Activated CD4-positive, alpha-beta T cell treated with anti-CD3 and anti-CD28 coated beads for 48 hours (primary cell): ENCODE measurements around the gene ALDH1A1.
A peak's percentile ranks its signal among the peaks of the same experiment; 100 is the strongest.
"Not testable (repeated sequence)": the region's sequence is repeated elsewhere in the genome, so short reads cannot be mapped to it uniquely, and the experiment has no call there.

Experiments
- DNase-seq: peaks from one replicate; pipeline ENCODE4 v3.0.0-alpha.2; 2020

The ALDH1A1 gene

DNA sequence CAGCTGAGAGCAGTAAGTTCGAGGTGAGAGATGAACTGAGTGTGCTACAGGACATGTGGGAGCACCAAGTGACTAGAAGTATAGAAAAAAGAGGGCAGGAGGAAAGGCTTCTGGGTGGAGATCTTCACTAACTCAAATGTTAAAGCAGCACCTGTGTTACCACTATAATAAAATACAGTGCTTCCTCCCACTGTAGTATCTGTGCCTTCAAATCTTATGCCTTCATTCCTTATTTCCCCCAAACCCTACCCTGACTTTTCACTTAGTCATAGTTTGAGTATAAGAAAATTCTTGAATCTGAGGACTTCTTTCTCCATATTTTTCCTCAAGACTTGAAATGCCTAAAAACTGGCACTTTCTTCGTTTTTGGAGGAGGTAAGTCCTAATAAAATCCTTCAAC, 61.8 kb downstream of the ALDH1A1 start:
- DNase-seq: no peak

GRCh38 chr9:72888943-72889342, 63.9 kb downstream of the ALDH1A1 start:
- DNase-seq: no peak

DNA sequence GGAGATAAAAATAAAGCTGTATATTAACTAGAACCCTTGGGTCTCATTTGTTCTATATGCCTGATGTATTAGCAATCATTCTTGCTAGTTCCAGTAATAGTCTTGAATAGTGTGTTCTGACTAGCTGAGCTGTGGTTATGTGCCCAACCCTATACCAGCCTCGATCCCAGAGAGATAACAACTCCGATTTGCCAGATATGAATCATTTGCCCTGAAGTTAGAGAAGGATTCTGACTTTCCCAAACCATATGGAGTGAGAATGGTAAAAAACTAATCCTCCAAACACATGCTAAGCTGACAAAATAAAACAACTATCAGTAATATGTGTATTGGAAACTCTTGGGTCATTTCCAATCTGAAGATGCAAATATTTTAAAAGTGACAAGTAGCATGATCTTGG, 64.8 kb downstream of the ALDH1A1 start:
- DNase-seq: no peak

DNA sequence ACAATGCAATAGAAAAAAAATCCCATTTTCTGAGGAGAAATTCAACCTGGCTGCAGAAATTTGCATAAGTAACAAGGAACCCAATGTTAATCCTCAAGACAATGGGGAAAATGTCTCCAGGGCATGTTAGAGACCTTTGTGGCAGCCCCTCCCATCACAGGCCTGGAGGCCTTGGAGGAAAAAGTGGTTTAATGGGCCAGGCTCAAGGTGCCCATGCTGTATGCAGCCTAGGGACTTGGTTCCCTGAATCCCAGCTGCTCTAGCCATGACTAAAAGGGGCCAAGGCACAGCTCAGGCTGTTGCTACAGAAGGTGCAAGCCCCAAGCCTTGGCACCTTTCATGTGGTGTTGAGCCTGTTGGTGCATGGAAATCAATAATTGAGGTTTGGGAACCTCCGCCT, 66.5 kb downstream of the ALDH1A1 start:
- no peak for DNase-seq

DNA sequence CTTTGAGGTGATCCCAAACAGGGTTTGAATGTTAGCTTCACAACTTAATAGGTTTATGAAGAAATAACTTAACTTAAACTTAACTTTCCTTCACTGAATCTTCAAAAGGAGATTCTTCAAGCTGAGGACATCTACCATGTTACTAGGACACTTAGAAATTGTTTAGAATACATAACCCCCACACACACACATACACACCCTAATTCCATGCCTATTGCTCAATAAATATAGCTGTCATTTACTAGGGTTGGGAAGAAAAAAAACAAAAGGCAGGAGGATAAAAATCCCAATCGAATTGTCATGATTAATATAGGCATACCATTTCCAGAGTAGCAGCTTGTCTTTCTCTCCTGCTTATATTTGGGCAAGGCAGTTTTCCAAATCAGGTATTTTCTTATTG, 68.3 kb downstream of the ALDH1A1 start:
- DNase-seq: no peak

GRCh38 chr9:72883875-72884274, 69.0 kb downstream of the ALDH1A1 start:
- no peak for DNase-seq

DNA sequence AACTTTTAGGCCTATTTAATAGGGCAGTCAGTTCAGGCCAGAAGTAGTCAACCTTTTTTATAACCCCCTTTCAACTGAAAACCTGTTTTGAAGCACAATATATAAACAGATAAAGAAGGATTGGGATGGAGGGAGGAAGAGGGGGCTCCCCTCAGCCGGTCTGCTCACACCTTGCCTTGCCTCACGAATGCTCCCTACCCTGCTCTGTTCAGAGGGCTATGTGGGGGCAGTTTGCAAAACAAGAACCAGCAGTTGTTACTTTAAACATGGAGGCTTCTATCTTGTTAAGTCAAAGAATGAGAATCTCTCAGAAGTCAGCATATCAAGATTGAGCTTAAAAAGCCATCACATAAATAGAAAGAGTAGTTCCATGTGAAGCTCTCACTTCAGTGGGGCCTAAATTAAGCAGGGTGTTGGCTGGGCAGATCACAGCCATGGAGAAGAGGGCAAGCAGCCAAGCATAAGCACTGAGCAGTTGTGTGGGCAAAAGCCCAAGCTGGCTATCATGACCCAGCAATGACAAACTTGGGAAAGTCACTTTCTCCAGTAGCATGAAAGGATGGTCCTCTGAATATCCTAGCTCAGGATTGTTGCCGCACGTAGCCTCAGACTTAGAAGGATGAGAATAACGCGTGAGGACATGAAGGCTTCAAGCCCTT, 70.6 kb downstream of the ALDH1A1 start:
- DNase-seq: no peak

GRCh38 chr9:72880821-72881220, 72.0 kb downstream of the ALDH1A1 start:
- no peak for DNase-seq

DNA sequence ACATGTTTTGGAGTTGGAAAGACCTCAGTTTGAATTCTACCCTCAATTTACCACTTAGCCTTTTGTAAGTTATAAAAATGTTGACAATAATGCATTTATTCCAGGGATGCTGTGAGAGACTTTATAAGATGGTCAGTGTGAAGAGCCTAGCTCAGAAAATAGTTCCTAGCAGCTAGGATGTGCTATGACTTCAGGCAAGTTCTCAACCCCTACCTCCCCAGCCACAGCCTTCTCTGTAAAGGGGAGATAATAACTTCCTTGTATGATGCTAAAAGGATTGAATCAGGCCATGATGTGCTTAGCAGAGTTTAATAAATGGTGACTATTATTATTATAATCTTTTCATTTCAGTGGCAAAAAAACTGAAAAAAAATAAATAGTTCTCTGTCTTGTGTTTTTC, 77.6 kb downstream of the ALDH1A1 start:
- no peak for DNase-seq

- no peak for DNase-seq
These were observed 78.5 kb downstream of the ALDH1A1 start for GRCh38 chr9:72874344-72874743.

DNA sequence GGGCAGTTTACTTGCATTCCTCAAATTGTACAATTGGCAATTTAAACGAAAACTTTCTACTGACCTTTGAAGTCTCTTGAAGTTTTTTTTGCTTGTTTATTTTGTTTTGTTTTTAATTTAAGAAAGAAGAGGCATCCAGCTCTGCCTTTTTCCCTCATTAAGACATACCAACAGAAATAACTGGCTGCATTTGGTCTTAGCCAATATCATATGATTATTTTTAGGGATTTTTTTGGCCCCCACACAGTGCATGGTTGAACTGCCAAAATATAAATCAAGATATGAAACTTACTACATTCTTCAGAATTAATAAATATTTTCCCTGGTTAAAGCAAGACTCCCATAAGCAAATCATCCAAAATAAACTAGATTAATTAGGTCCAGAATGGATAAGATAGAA, 79.4 kb downstream of the ALDH1A1 start:
- DNase-seq: no peak

- no peak for DNase-seq
These were observed 80.1 kb downstream of the ALDH1A1 start for GRCh38 chr9:72872718-72873117.

DNA sequence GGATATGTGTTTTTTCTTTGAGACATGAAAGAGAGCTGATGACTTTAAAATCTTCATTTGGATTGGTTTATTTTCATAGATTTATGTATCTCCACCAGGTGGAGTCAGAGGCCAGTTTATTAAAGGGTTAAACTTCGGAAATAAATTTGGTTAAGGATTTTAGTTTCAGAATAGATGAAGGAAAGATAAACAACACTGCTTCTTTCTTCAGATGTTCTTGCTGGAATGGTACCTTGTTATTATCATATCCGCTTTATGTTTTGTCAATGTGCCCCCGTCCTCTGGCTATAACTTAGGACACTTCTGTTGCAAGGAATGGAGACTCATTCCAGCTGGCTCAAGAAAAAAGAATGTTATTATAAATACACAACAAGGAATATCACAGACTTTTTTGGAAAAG, 81.2 kb downstream of the ALDH1A1 start:
- no peak for DNase-seq

DNA sequence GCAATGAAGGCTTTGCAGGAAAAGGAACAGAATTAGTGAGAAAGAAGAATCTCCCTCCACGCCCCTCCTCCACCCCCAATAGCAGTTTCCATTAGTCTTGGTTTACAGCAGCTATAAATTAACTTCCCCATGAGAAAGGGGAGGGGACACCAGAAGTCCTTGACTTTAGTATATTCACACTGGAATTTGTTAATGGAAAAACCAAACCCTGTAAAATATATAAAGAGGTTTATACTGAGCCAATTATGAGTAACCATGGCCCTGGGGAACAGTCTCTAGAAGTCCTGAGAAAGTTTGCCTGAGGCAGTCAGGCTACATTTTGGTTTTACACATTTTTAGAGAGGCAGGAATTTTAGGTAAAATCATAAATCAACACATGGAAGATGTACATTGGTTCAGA, 88.5 kb downstream of the ALDH1A1 start:
- no peak for DNase-seq

DNA sequence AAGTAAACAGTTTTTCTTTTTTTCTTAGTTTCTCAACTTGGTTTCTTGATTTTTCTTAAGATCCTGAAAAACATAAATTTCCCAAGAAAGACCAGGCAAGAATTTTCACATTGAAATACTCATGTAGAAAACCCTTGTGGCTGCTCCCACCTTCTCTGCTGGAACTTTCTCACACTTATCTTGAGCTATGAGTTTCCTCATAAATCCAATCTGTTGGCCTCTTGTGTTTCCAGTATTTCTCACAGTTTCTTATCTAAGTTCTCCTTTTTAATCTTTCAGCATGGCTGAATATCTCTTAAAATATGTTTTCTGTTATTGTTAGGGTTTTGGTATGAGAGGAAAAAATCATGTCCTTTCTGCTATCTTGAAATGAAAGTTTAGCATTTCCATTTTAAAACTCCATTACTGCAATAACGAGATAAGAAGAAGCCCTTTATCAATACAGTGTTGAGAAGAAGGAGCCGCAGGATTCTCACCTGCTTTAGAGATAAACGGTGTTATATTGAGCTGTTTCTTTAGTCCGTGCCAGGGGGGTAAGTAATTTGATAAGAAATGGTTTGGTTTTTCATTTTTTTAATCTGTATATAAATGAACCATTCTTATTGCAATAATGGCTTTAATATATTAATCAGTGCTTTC, 89.3 kb downstream of the ALDH1A1 start:
- no peak for DNase-seq

DNA sequence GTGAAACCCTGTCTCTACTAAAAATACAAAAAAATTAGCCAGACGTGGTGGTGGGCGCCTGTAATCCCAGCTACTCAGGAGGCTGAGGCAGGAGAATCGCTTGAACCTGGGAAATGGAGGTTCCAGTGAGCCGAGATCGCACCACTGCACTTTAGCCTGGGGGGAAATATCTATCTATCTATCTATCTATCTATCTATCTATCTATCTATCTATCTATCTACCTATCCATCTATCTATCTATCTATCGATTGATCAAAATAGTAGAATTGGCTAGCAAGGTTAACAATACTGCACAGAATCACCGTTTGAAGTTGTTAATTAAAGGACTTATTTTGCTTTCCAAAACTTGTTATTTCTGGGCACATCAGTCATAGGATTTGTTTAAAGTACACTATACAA, 90.1 kb downstream of the ALDH1A1 start:
- DNase-seq: not testable (repeated sequence)

- no peak for DNase-seq
These were observed 94.6 kb downstream of the ALDH1A1 start for GRCh38 chr9:72858089-72858912.

GRCh38 chr9:72857624-72857996, 95.2 kb downstream of the ALDH1A1 start:
- no peak for DNase-seq

GRCh38 chr9:72856972-72857623, 95.8 kb downstream of the ALDH1A1 start:
- DNase-seq: peak; percentile 9

DNA sequence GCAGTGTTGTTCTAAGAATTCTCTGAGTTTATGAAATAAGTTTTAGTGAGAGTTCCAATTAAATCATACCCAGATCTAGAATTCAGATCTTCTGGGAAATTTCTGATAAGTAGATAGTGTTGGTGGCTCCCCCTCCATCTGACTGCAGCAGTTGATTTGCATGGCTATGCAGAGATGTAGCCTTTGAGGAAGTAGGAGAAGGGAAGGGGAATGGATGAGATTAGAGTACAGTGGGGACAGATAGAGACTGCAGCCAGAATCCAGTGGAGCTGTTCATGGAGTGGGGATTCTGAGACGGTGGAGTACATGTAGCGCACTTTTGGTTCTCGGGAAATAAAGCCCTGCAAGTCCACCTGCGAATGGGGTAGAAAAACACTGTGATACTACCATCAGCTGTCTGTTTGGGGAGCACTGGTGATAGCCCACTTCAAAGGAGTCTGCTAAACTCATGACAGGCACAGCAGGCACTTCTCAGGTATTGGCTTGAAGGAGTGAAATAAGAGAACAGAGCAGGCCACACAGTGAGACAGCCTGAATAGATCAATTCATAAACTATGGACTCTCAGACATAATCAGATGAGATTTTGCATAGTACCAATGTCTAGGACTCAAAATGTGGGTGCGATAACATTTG, 96.8 kb downstream of the ALDH1A1 start:
- DNase-seq: no peak

GRCh38 chr9:72855321-72855720, 97.5 kb downstream of the ALDH1A1 start:
- DNase-seq: no peak
